CD14-positive monocyte (primary cell): Measurements from ENCODE around the gene CAPN11. TPM values are rescaled to one million over a fixed set of nuclear protein-coding genes. Genes with fewer than 3 reads are reported as not detected.

ENCODE experiments used
- DNase-seq, 3 donors: peaks; one replicate each; pipeline ENCODE4 v3.0.0-alpha.2; 2011 to 2022
- H2AFZ ChIP-seq: 2 replicates; pipeline ENCODE4 v1.6.0; 2012; ENCODE audit warnings: mild to moderate bottlenecking, low read depth, low read length, inconsistent platforms; ENCODE audit not compliant: insufficient read depth, poor library complexity, severe bottlenecking
- H3K27ac ChIP-seq, 2 donors: 1 replicate in 1 of 2; 2 replicates in 1 of 2; pipeline ENCODE4 v1.5.1; 2012 to 2013; ENCODE audit warnings: low read length in 2 of 2, control low read depth in 1 of 2, inconsistent platforms in 1 of 2, low read depth in 1 of 2, mild to moderate bottlenecking in 1 of 2
- H3K27me3 ChIP-seq, 2 donors: one replicate each; pipeline versions ENCODE4 v1.6.0 to v1.6.1; 2011 to 2013; ENCODE audit warnings: low read length in 2 of 2; ENCODE audit not compliant: control insufficient read depth in 2 of 2, insufficient read depth in 2 of 2
- H3K36me3 ChIP-seq, 2 donors: replicated peaks in 1 of 2; 1 replicate in 1 of 2; 2 replicates in 1 of 2; pipeline versions ENCODE4 v1.5.1 to v1.6.1; 2012 to 2013; ENCODE audit warnings: low read length in 2 of 2, control low read depth in 1 of 2, inconsistent platforms in 1 of 2, mild to moderate bottlenecking in 1 of 2; ENCODE audit not compliant: insufficient read depth in 2 of 2, control insufficient read depth in 1 of 2
- H3K4me1 ChIP-seq, 2 donors: 1 replicate in 1 of 2; 2 replicates in 1 of 2; pipeline versions ENCODE4 v1.5.1 to v1.6.1; 2012 to 2013; ENCODE audit warnings: low read length in 2 of 2, control low read depth in 1 of 2, inconsistent platforms in 1 of 2, mild to moderate bottlenecking in 1 of 2, moderate library complexity in 1 of 2; ENCODE audit not compliant: insufficient read depth in 2 of 2, control insufficient read depth in 1 of 2
- H3K4me2 ChIP-seq: replicated peaks from 2 replicates; pipeline ENCODE3; 2012; ENCODE audit warnings: low read length, moderate library complexity, mild to moderate bottlenecking; ENCODE audit not compliant: poor library complexity, severe bottlenecking; ENCODE audit errors: extremely low read depth
- H3K4me3 ChIP-seq, 3 experiments: fragments of 200-600 bp in 1 of 3; sonication (generic) in 1 of 3; replicated peaks in 1 of 3; 1 replicate in 2 of 3; 2 replicates in 1 of 3; pipeline ENCODE4 v1.5.1; 2011 to 2013; ENCODE audit warnings: low read length in 3 of 3, mild to moderate bottlenecking in 3 of 3, control low read depth in 2 of 3, low read depth in 2 of 3, inconsistent platforms in 1 of 3, moderate library complexity in 1 of 3
- H3K79me2 ChIP-seq: 2 replicates; pipeline ENCODE4 v1.6.0; 2012; ENCODE audit warnings: mild to moderate bottlenecking, control low read depth, inconsistent platforms, low read length, moderate library complexity; ENCODE audit not compliant: insufficient read depth
- H3K9ac ChIP-seq: 2 replicates; pipeline ENCODE4 v1.6.0; 2017; ENCODE audit warnings: low read length, mild to moderate bottlenecking; ENCODE audit not compliant: insufficient read depth, poor library complexity, severe bottlenecking
- H3K9me3 ChIP-seq, 2 donors: replicated peaks in 1 of 2; 1 replicate in 1 of 2; 2 replicates in 1 of 2; pipeline versions ENCODE4 v1.5.1 to v1.6.1; 2012 to 2013; ENCODE audit warnings: low read length in 2 of 2, control low read depth in 1 of 2; ENCODE audit not compliant: control insufficient read depth in 1 of 2, insufficient read depth in 1 of 2
- H4K20me1 ChIP-seq: 2 replicates; pipeline ENCODE4 v1.6.0; 2012; ENCODE audit warnings: mild to moderate bottlenecking, low read length, control low read depth, moderate library complexity; ENCODE audit not compliant: insufficient read depth
- H3K27ac Mint-ChIP-seq, 7 donors: one replicate each; pipeline ENCODE4 v1.8.0; 2020; ENCODE audit warnings: mild to moderate bottlenecking in 7 of 7, mixed read lengths in 7 of 7, moderate library complexity in 6 of 7, inconsistent platforms in 2 of 7
- H3K27me3 Mint-ChIP-seq, 3 donors: one replicate each; pipeline ENCODE4 v1.8.0; 2021 to 2022; ENCODE audit warnings: low read depth in 3 of 3, mild to moderate bottlenecking in 3 of 3, mixed read lengths in 3 of 3, moderate library complexity in 3 of 3, inconsistent platforms in 1 of 3
- H3K36me3 Mint-ChIP-seq, 2 donors: one replicate each; pipeline ENCODE4 v1.8.0; 2020; ENCODE audit warnings: mixed read lengths in 2 of 2, inconsistent platforms in 1 of 2, mild to moderate bottlenecking in 1 of 2
- H3K4me1 Mint-ChIP-seq: one replicate; pipeline ENCODE4 v1.8.0; 2020; ENCODE audit warnings: mild to moderate bottlenecking, mixed read lengths
- H3K4me3 Mint-ChIP-seq, 2 donors: one replicate each; pipeline ENCODE4 v1.8.0; 2020; ENCODE audit warnings: mild to moderate bottlenecking in 2 of 2, mixed read lengths in 2 of 2, moderate library complexity in 1 of 2
- H3K9me3 Mint-ChIP-seq, 7 donors: one replicate each; pipeline ENCODE4 v1.8.0; 2020 to 2022; ENCODE audit warnings: mixed read lengths in 7 of 7, mild to moderate bottlenecking in 6 of 7, moderate library complexity in 6 of 7, inconsistent platforms in 2 of 7
- CTCF ChIP-seq: fragments of 200-600 bp; IDR thresholded peaks from one replicate; pipeline ENCODE4 v1.8.0; 2022; ENCODE audit warnings: antibody characterized with exemption, mild to moderate bottlenecking
- WGBS: methylation state at CpG from one replicate; pipeline ENCODE4 v1.1.5; 2013; ENCODE audit warnings: missing lambda C conversion rate; ENCODE audit not compliant: insufficient coverage; 5-methylcytosine and 5-hydroxymethylcytosine counted together
- intact Hi-C, 2 donors: fragments of 100-400 bp; cut with micrococcal nuclease; formaldehyde crosslinking; loops; one replicate each; pipeline versions ENCODE4 v1.15.0 to v1.15.1; 2023
- polyA plus RNA-seq, 3 donors: library from polyadenylated mRNA; depleted of rRNA in 1 of 3; unstranded in 2 of 3; stranded (reverse) in 1 of 3; fragments of 300-500 nt in 2 of 3; fragments of >200 nt in 1 of 3; fragmentation: Illumina TruSeq in 2 of 3; gene quantifications; 1 replicate in 2 of 3; 2 replicates in 1 of 3; pipeline ENCODE4 v1.2.3, GENCODE V29; 2012 to 2021

Gene CAPN11
- polyA plus RNA-seq, 3 donors, result 0.11 TPM; not detected in 2

GRCh38 chr6:44152533-44152932 is 6.1 kb upstream of the CAPN11 start:
- no peak for DNase-seq
- H2AFZ ChIP-seq, result no peak overlapping the region
- no peak overlapping the region for H3K4me2 ChIP-seq
- H3K9me3 ChIP-seq, result no peaks in the 10 kb centered on the region
- intact Hi-C loops, result loop anchor here in 1 of 2 donors (1.0 kb wide), 1 partner anchor 53 kb away; no protein-coding TSS in a partner anchor
- no peaks in the 10 kb centered on the region for H3K27me3 ChIP-seq
- no peak overlapping the region for H3K4me3 ChIP-seq
- Mint-ChIP-seq H3K9me3 (peaks cover 0 to 4% (median 0%) of the 10 kb centered on the region in 7 donors), H3K4me1 (peaks cover 9% of the 10 kb centered on the region), H3K36me3 (peaks cover 25 to 29% of the 10 kb centered on the region in 2 donors), H3K27me3 (peaks cover 0 to 6% (median 1%) of the 10 kb centered on the region in 3 donors), H3K4me3 (no peak overlapping the region), H3K27ac (no peak overlapping the region)
- no peak overlapping the region for H3K27ac ChIP-seq
- peaks cover 0 to 4% of the 10 kb centered on the region in 2 donors for H3K4me1 ChIP-seq
- H3K79me2 ChIP-seq, result no peaks in the 10 kb centered on the region
- TF ChIP-seq CTCF, result no peak
- H4K20me1 ChIP-seq, result peaks cover 11% of the 10 kb centered on the region
- no peak overlapping the region for H3K9ac ChIP-seq
- WGBS, result 99% methylated on average over 15 of the region's 19 CpGs
- peaks cover 16 to 30% of the 10 kb centered on the region in 2 donors for H3K36me3 ChIP-seq

GRCh38 chr6:44154067-44154466 is 4.6 kb upstream of the CAPN11 start:
- no peaks in the 10 kb centered on the region for H3K79me2 ChIP-seq
- no peak overlapping the region for H3K9ac ChIP-seq
- intact Hi-C loops, result no loop called here
- peaks cover 4 to 14% of the 10 kb centered on the region in 2 donors for H3K36me3 ChIP-seq
- TF ChIP-seq CTCF, result no peak
- no peak for DNase-seq
- H3K4me3 ChIP-seq, result no peak overlapping the region
- 85% methylated on average over 11 of the region's 12 CpGs for WGBS
- H3K4me1 Mint-ChIP-seq, result peaks cover 9% of the 10 kb centered on the region
- no peak overlapping the region for H2AFZ ChIP-seq
- H3K4me3 Mint-ChIP-seq, result no peak overlapping the region
- H3K27ac ChIP-seq, result no peak overlapping the region
- no peaks in the 10 kb centered on the region for H3K9me3 ChIP-seq
- peaks cover 0 to 4% of the 10 kb centered on the region in 2 donors for H3K4me1 ChIP-seq
- H3K27me3 ChIP-seq, result no peaks in the 10 kb centered on the region
- H3K36me3 Mint-ChIP-seq, result peaks cover 10 to 15% of the 10 kb centered on the region in 2 donors
- no peak overlapping the region for H3K27ac Mint-ChIP-seq
- H3K4me2 ChIP-seq, result no peak overlapping the region
- peaks cover 0 to 4% (median 0%) of the 10 kb centered on the region in 7 donors for H3K9me3 Mint-ChIP-seq
- H3K27me3 Mint-ChIP-seq, result peaks cover 0 to 7% (median 0%) of the 10 kb centered on the region in 3 donors
- peaks cover 11% of the 10 kb centered on the region for H4K20me1 ChIP-seq
